Liver (tissue), 9 donors: Measurements from ENCODE around the gene RNASE13. TPM values are rescaled to one million over a fixed set of nuclear protein-coding genes. Genes with fewer than 3 reads are reported as not detected.

Source experiments
- DNase-seq: peaks from one replicate; pipeline ENCODE4 v3.0.0-alpha.2; 2017; ENCODE audit warnings: low spot score
- H3K27ac ChIP-seq, 2 donors: one replicate each; pipeline ENCODE4 v1.7.0; 2013; ENCODE audit warnings: inconsistent platforms in 2 of 2, low read length in 2 of 2, control low read depth in 1 of 2, low read depth in 1 of 2, mild to moderate bottlenecking in 1 of 2
- H3K27me3 ChIP-seq, 4 donors: one replicate each; pipeline versions ENCODE4 v1.6.1 to v1.7.0; 2013; ENCODE audit warnings: low read length in 3 of 4, inconsistent platforms in 1 of 4, mild to moderate bottlenecking in 1 of 4, moderate library complexity in 1 of 4; ENCODE audit not compliant: control insufficient read depth in 4 of 4, insufficient read depth in 4 of 4
- H3K36me3 ChIP-seq, 4 donors: one replicate each; pipeline versions ENCODE4 v1.6.1 to v1.7.0; 2013; ENCODE audit warnings: low read length in 3 of 4, mild to moderate bottlenecking in 3 of 4, low read depth in 1 of 4, moderate library complexity in 1 of 4; ENCODE audit not compliant: control insufficient read depth in 4 of 4, insufficient read depth in 3 of 4
- H3K4me1 ChIP-seq, 4 donors: one replicate each; pipeline versions ENCODE4 v1.6.1 to v1.7.0; 2013; ENCODE audit warnings: low read length in 3 of 4, mild to moderate bottlenecking in 3 of 4, moderate library complexity in 1 of 4; ENCODE audit not compliant: control insufficient read depth in 4 of 4, insufficient read depth in 4 of 4
- H3K4me3 ChIP-seq, 3 donors: one replicate each; pipeline versions ENCODE4 v1.6.1 to v1.7.0; 2013; ENCODE audit warnings: low read length in 3 of 3, control low read depth in 1 of 3, low read depth in 1 of 3, mild to moderate bottlenecking in 1 of 3
- H3K9ac ChIP-seq, 2 donors: one replicate each; pipeline ENCODE4 v1.7.0; 2013; ENCODE audit warnings: low read length in 2 of 2, mild to moderate bottlenecking in 2 of 2, moderate library complexity in 2 of 2, control low read depth in 1 of 2, low read depth in 1 of 2
- H3K9me3 ChIP-seq, 4 donors: one replicate each; pipeline versions ENCODE4 v1.6.1 to v1.7.0; 2013; ENCODE audit warnings: low read length in 3 of 4; ENCODE audit not compliant: control insufficient read depth in 4 of 4
- ATF3 ChIP-seq: IDR thresholded peaks from 2 replicates; pipeline ENCODE4 v1.6.1; 2016; ENCODE audit warnings: antibody characterized with exemption
- EGR1 ChIP-seq, 2 donors: IDR thresholded peaks; 2 replicates each; pipeline ENCODE4 v1.6.1; 2016 to 2018; ENCODE audit warnings: antibody characterized with exemption in 2 of 2, low read depth in 2 of 2
- HNF4G ChIP-seq: IDR thresholded peaks from 2 replicates; pipeline ENCODE4 v1.6.1; 2016; ENCODE audit warnings: antibody characterized with exemption
- JUND ChIP-seq, 2 donors: IDR thresholded peaks; 2 replicates each; pipeline ENCODE4 v1.6.1; 2016; ENCODE audit warnings: antibody characterized with exemption in 2 of 2
- RAD21 ChIP-seq, 2 donors: IDR thresholded peaks; 2 replicates each; pipeline ENCODE4 v1.6.1; 2016; ENCODE audit warnings: antibody characterized with exemption in 2 of 2, mild to moderate bottlenecking in 2 of 2
- REST ChIP-seq: IDR thresholded peaks from 2 replicates; pipeline ENCODE4 v1.6.1; 2016; ENCODE audit warnings: antibody characterized with exemption, mild to moderate bottlenecking
- RXRA ChIP-seq, 2 donors: IDR thresholded peaks; 2 replicates each; pipeline ENCODE4 v1.6.1; 2017 to 2018; ENCODE audit warnings: antibody characterized with exemption in 2 of 2, mild to moderate bottlenecking in 1 of 2
- TAF1 ChIP-seq: conservative IDR thresholded peaks from 2 replicates; pipeline ENCODE4 v1.6.1; 2016; ENCODE audit warnings: antibody characterized with exemption, mild to moderate bottlenecking
- YY1 ChIP-seq: IDR thresholded peaks from 2 replicates; pipeline ENCODE4 v1.6.1; 2016; ENCODE audit warnings: antibody characterized with exemption, mild to moderate bottlenecking
- ZBTB33 ChIP-seq: IDR thresholded peaks from 2 replicates; pipeline ENCODE4 v1.6.1; 2016; ENCODE audit warnings: antibody characterized with exemption
- WGBS: extraction: QIAGEN DNeasy Blood & Tissue Kit; methylation state at CpG from one replicate; pipeline ENCODE4 v1.1.7; 2013; 5-methylcytosine and 5-hydroxymethylcytosine counted together
- polyA plus RNA-seq, 2 donors: library from polyadenylated mRNA; stranded (reverse) in 1 of 2; unstranded in 1 of 2; fragments of 200-250 nt in 1 of 2; fragments of >200 nt in 1 of 2; fragmentation: Nextera tagmentation in 1 of 2; extraction: Ambion mirVana in 1 of 2; gene quantifications; one replicate each; pipeline versions ENCODE4 v1.2.1 to v1.2.3, GENCODE V29; 2013 to 2015
- total RNA-seq, 2 donors: library from RNA; depleted of rRNA; stranded (reverse); fragments of >200 nt; gene quantifications; one replicate each; pipeline ENCODE4 v1.2.3, GENCODE V29; 2014
- TF ChIP-seq, protein P1 (sequence below): IDR thresholded peaks from 2 replicates; pipeline ENCODE4 v1.6.1; 2016; ENCODE audit warnings: antibody characterized with exemption
- donor health status: healthy.
- donor health status: healthy.
- donor health status: healthy.
- donor health status: healthy.
- donor health status: healthy.

RNASE13 gene
- total and polyA plus RNA-seq, 4 donors, result 0.05 to 0.08 TPM; not detected in 2

- no peak overlapping the region for H3K27ac ChIP-seq
- no peak for DNase-seq
Measured at GRCh38 chr14:21081521-21082142, 47.0 kb upstream of the RNASE13 start.

GRCh38 chr14:21078726-21079125 is 44.1 kb upstream of the RNASE13 start:
- H3K27me3 ChIP-seq, result no peaks in the 10 kb centered on the region
- 88% methylated on average over 10 of the region's 10 CpGs for WGBS
- H3K36me3 ChIP-seq, result peaks cover 10 to 72% (median 44%) of the 10 kb centered on the region in 4 donors
- no peak overlapping the region for H3K27ac ChIP-seq
- no peak overlapping the region for H3K4me3 ChIP-seq
- H3K9ac ChIP-seq, result no peak overlapping the region
- no peak for DNase-seq
- no peaks in the 10 kb centered on the region for H3K9me3 ChIP-seq
- H3K4me1 ChIP-seq, result peaks cover 2 to 10% (median 4%) of the 10 kb centered on the region in 4 donors
- TF ChIP-seq HNF4G (no peak), JUND (IDR thresholded peaks at IDR 0.05) (no peak), YY1 (no peak)

More at GRCh38 chr14:21081521-21082142, 47.0 kb upstream of the RNASE13 start:
- Histone ChIP-seq H3K36me3 (peaks cover 5 to 74% (median 42%) of the 10 kb centered on the region in 4 donors), H3K9ac (no peak overlapping the region), H3K9me3 (no peaks in the 10 kb centered on the region), H3K4me1 (peaks cover 9 to 29% (median 18%) of the 10 kb centered on the region in 4 donors), H3K4me3 (no peak overlapping the region), H3K27me3 (no peaks in the 10 kb centered on the region)
- no peak for TF ChIP-seq TAF1
- no peak for TF ChIP-seq ZBTB33
- TF ChIP-seq YY1, result no peak
- TF ChIP-seq, protein P1, sequence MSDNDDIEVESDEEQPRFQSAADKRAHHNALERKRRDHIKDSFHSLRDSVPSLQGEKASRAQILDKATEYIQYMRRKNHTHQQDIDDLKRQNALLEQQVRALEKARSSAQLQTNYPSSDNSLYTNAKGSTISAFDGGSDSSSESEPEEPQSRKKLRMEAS, result no peak
- no peak for TF ChIP-seq EGR1 (IDR thresholded peaks at IDR 0.05; ENCODE audit: low read depth in 2 of 2)
- no peak for TF ChIP-seq RAD21 (IDR thresholded peaks at IDR 0.05)
- TF ChIP-seq REST, result no peak
- no peak for TF ChIP-seq RXRA (IDR thresholded peaks at IDR 0.05)
- 90% methylated on average over 30 of the region's 30 CpGs for WGBS

DNA sequence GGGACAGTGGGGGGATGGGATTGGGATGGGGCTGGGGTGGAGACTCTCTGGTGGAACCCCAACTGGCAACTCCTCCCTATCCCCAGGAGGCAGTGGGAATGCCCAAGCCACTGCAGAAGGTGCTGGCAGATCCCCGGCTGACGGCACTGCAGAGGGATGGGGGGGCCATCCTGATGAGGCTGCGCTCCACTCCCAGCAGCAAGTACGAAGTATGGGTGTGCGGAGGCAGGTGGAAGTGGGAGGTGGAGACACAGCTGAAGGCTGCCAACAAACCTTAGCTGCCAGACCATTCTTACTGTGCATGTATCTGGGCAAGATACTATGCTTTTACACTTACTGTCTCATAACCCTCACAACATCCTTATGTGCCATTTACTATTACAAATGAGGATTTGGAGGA is 43.7 kb upstream of the RNASE13 start:
- H3K9ac ChIP-seq, result no peak overlapping the region
- DNase-seq, result no peak
- H3K4me3 ChIP-seq, result no peak overlapping the region
- H3K27me3 ChIP-seq, result no peaks in the 10 kb centered on the region
- WGBS, result 96% methylated on average over 5 of the region's 5 CpGs
- no peak for TF ChIP-seq ZBTB33
- no peak for TF ChIP-seq HNF4G
- no peak for TF ChIP-seq RXRA (IDR thresholded peaks at IDR 0.05)
- no peak for TF ChIP-seq ATF3
- no peaks in the 10 kb centered on the region for H3K9me3 ChIP-seq
- peaks cover 10 to 76% (median 44%) of the 10 kb centered on the region in 4 donors for H3K36me3 ChIP-seq
- peaks cover 0 to 8% (median 5%) of the 10 kb centered on the region in 4 donors for H3K4me1 ChIP-seq
- H3K27ac ChIP-seq, result no peak overlapping the region
